IPS DF 4.7 (cell line): Measurements from ENCODE around the gene PCED1B.
"Not testable (repeated sequence)": the region's sequence is repeated elsewhere in the genome, so short reads cannot be mapped to it uniquely, and the experiment has no call there.

Source experiments
- DNase-seq: peaks from one replicate; pipeline ENCODE4 v3.0.0-alpha.2; 2013; ENCODE audit warnings: low spot score; ENCODE audit errors: extremely low read depth

The PCED1B gene

DNA sequence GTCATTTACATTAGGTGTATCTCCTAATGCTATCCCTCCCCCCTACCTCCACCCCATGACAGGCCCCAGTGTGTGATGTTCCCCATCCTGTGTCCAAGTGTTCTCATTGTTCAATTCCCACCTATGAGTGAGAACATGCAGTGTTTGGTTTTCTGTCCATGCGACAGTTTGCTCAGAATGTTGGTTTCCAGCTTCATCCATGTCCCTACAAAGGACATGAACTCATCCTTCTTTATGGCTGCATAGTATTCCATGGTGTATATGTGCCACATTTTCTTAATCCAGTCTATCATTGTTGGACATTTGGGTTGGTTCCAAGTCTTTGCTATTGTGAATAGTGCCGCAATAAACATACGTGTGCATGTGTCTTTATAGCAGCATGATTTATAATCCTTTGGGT is 37.9 kb downstream of the PCED1B start:
- not testable (repeated sequence) for DNase-seq

DNA sequence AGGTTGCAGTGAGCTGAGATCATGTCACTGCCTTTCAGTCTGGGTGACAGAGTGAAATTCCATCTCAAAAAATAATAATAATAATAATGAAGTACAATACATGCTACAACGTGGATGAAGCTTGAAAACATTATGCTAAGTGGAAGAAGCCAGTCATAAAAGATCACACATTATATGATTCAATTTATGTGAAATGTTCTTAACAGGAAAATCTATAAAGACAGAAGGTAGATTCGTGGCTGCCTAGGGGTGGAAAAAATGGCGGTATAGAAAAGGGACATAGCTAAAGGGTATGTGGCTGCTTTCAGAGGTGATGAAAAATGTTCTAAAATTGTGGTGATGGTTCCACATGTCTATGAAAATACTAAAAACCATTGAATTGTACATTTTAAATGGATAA is 41.3 kb downstream of the PCED1B start:
- no peak for DNase-seq

DNA sequence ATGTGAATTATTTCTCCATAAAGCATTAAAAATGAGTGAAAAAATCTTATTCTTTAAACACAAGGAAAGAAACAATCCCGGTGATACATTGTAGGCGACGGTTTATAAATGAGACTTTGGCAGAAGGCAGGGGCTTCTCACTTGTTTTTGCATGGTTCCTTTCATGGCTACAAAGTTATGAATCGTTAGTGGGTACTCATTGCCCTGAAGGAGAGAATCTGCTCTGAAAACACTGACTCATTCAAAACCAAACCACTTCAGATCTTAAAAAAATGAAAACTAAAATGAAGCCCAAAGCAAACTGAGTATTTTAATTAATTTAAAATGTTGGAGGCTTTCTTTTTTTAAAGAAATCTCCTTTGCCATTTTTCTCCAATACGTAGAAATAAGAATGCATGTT is 41.7 kb downstream of the PCED1B start:
- DNase-seq: no peak

DNA sequence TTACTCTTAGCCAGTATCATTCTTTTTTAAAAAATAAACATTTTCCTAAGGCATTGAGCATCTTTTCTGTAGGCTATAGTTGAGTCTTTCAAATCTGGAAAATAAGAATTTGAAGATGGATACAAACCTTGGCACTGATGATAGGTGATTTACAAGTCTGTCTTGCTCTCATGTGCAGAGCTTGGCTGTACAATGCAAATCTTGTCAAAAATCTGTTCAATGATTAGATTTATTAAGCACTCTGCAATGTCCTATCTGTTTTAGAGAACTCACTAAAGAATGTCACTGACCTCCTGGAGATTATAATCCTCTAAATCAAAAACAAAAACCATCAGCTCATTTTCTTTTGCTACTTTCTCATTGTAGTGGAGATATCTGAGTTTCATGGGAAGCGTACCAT is 43.2 kb downstream of the PCED1B start:
- no peak for DNase-seq

DNA sequence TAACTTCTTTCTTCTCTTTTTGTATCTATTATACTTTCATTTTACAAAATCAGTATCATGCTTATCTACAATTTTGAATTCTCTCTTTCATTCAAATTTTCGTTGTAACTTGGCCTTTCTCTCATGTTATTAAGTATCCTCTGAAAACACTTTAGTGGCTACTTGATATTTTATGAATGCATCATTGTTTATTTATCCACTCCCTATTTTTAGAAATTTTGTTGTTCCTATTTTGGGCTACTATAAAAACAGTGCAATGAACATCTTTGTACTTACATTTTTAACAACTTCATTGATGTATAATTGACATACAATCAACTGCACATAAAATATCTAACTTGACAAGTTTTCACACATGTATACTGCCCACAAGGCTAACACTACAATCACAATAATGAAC is 44.3 kb downstream of the PCED1B start:
- no peak for DNase-seq

DNA sequence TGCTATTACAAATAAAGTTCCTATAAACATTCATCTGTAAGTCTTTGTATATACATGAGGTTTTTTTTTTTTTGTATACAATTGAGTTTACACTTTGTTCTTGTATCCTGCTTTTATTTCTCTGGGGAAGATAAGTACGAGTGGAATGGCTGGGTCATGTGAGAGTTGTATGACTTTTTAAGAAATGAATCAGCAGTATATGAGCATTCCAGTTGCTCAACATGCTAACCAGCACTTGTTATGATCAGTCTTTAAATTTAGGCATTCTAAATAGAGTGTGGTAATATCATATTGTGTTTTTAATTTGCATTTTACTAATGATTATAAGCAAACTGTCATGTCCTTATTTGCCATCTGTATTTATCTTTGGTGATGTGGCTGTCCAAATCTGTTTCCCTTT is 45.0 kb downstream of the PCED1B start:
- no peak for DNase-seq

DNA sequence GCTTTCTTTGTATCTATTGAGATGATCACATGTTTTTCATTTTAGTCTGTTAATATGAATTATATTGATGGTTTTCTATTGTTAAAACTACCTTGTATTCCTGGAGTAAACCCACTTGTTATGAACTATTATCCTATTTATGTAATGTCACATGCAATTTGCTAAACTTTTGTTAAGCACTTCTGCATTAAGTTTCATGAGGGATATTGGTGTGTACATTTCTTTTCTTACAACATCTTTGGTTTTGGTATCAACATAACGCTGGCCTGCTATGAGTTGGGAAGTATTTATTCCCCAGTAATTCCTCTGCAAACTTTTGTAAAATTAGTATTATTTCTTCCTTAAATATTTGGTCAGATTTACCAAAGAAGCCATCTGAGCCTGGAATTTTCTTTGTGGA is 46.8 kb downstream of the PCED1B start:
- no peak for DNase-seq

DNA sequence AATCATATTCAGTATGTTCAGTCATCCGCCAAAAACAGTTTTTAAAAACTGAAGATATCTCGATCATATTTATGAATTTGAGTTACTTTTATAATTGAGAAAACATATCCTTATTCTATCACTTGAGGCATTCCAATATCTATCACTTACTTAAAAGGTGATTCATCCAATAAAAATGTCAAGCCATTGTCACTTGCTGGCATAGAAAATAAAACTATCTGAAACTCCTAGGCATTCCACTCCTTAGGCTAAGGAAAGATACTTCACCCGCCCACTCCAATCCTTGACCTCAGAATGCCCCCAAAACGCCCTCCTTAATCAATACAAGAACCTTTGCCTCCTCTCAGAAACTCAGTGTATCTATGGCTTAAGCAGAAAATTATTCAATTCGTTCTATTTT is 51.6 kb downstream of the PCED1B start:
- DNase-seq: no peak

DNA sequence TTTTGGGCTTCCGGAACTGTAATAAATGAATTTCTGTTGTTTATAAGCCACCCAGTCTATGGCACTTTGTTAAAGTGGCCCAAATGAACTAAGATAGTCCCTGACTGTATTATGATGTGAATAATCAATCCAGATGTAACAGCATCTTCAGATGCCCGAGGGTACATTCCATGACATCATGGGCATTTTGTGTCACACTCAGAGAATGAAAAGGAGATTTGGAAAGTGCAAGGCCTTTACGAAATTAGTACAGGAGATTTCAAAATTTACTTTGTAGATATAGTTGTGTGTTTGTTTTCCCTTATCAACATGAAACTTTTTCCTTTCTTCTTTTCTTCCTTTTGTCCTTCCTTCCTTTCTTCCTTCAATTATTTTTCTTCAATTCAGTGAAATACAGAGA is 54.6 kb downstream of the PCED1B start:
- no peak for DNase-seq

DNA sequence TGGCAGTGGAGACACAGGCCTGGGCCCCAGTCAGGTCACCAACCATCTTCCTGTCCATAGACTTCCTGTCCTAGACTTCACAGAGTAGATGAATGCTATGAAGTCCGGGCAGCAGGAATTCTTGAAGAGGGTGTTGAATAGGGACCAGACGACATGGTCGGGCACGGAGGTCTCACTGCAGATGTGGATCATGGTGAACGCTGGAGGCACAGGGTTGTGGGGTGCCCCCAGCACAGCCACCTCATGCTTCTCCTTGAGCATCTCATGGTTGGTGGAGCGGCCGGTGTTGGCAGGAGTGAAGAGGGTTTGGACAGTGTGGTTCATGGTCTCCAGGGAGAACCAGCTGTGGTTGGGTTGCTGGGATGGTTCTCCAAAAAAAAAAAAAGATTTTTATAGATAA is 56.2 kb downstream of the PCED1B start:
- no peak for DNase-seq

DNA sequence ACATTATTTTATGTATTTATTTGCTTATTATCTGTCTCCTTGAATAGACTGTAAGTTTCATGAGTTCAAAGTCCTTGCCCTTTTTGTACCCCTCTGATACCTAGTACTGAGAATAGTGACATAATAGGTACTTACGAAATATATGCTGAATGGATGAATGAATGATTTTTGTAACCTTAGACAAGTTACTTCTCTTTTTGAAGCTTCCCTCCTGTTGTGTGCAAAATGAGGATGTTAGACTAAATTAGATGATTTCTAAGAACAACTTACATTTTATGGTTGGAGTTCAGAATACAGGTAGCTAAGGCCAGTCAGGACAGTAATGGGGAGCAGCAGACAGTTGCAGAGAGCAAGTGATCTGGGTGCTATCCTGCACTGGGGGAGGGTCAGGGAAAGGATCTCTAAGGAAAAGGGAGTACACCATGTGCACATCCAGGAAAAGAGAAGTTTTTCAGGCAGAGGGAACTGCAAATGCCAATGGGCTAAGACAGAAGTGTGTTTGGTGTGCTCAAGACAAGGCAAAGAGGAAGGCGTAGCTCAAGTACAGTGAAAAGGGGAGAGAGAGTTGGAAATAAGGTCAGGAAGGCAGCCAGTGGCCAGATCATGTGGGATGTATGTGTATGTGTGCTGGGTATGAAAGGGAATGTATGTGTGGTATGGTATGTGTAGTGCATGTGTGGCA is 59.7 kb downstream of the PCED1B start:
- DNase-seq: no peak

DNA sequence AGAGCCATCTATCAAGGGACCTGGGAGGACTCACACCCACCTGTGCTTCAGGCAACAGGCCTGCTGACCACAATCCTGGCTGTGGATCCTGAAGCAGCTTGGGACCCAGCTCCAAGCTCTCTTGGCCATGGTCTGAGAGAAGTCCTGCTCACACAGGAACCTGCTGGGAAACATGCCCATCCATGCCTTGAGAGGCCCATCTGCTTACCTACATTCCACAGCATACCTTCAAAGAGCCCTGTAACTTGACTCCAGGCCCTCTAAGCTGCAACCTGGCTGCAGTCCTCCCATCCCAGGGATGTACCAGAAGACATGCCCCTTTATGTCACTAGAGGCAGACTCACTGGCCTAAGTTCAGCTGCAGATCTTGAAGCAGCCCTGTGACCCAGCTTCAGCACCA is 62.0 kb downstream of the PCED1B start:
- DNase-seq: no peak

DNA sequence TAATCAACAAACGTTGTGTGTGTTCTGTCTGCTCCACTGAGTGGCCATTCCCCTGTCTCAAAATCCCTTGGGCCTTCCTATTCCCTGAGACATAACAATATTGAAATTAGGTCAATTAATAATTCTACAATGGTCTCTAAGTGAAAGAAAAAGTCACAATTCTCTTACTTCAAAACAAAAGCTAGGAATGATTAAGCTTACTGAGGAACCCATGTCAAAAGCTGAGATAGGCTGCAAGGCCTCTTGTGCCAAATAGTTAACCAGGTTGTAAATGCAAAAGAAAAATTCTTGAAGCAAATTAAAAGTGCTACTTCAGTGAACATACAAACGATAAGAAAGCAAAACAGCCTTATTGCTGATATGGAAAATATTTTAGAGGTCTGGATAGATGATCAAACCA is 65.3 kb downstream of the PCED1B start:
- no peak for DNase-seq

DNA sequence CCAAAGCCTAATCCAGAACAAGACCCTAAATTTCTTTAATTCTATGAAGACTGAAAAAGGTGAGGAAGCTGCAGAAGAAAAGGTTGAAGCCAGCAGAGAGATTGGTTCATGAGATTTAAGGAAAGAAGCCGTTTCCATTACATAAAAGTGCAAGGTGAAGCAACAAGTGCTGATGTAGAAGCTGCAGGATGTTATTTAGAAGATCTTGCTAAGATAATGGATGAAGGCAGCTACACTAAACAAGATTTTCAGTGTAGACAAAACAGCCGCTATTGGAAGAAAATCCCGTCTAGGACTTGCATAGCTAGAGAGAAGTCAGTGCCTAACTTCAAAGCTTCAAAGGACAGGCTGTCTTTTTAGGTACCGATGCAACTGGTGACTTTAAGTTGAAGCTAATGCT is 65.8 kb downstream of the PCED1B start:
- no peak for DNase-seq

DNA sequence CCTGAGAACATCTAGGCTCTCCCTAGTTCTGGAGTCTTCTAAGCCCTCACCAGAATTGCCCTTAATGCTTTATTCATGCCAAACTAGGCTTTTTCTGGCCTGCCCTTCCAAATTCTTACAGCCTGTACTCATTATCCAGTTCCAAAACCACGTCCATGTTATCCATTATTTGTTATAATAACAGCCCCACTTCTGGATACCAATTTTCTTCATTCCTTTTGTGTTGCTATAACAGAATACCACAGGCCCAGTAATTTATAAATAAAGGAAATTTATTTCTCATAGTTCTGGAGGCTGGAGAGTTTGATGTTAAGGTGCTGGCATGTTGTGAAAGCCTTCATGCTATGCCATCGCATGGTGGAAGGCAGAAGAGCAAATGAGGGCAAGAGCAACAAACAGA is 68.3 kb downstream of the PCED1B start:
- no peak for DNase-seq

DNA sequence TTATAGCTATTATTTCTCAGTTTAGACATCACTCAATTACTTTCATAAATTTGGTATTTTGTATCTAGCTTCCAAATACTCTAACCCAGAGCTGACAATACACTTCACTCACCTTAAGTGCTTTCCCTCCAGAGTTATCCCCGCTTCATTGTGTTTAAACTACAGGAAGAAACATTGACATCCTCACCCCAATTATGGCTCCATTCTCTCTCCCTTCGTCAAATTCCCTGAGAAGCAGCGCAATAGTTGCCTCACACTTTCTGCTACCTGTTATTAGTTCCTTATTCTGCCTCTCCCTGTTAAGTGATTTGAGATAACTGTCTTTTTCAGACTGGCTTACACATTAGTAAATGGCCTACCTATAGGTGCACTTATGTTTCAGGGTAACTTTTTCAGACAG is 69.7 kb downstream of the PCED1B start:
- DNase-seq: no peak

DNA sequence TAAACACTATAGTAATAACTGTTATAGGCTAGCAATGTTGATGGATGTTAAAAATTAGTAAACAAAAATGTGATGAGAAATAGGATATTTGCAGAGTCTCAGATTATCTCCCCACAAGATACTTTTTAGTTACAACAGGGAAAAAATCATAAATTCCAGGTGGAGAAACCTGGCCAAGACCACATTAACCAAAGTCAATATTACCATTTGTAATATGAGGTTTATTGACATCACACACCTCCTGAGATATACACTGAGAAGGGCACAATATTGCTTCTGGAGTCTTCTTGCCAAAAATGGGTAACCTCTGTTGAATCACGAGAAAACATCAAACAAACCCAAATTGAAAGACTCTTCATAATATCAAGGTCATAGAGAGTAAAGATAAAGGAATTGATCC is 72.7 kb downstream of the PCED1B start:
- no peak for DNase-seq

DNA sequence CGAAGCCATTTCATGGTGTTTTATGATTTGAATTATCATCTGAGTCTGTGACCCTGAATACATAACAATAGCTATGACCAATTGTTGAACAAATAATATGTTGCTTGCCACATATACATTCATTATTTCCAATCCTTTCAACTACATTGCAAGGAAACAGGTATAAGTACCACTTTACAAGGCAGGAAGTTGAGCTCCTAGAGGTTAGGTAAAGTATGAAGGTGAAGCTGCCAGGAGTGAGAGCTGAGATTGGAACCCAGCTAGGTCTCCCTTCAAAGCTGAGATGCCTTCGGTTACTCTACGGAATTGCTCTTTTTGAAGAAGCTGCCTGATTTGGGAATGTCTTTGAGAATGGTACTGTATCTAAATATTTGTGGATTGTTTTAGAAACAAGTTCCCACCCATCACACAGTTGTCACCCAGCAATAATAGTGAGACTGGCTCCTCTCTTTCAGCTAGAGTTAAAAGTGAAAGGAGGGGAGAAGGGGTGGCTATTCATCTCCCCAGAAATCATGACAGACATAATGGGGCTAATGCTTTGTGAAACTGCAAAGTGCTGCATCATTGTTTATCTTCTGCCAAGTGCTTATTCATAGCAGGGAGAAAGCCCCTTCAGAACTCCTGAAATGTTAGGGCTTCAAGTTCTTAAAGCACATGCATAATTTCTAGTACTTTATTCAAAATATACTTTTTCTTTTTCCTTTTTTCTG is 76.2 kb downstream of the PCED1B start:
- no peak for DNase-seq

DNA sequence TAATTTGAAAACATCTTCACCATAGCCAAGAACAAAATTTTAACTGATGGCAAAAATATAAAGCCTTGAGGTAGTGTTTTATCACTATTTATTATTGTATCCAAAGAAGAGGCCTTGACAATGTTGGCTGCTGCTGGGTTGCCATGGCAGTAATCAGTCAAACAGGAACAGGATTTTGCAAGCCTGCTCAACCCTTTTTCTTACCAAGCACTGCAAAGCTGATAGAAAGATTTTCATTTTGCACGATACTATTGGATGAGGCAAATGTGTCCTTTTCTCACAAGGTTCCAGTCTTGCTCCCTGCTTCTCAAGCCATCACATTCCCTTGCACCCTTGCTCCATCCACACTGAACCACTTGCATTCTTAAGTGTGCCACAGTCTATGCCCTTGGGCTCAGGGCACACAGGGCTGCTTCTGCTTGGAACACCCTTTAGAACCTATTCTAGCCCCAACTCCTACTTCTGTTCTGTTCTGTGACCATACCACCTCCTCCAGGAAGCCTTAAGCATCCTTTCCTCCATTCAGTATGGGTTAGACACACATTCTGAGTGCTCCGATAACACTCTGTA is 76.8 kb downstream of the PCED1B start:
- DNase-seq: no peak

DNA sequence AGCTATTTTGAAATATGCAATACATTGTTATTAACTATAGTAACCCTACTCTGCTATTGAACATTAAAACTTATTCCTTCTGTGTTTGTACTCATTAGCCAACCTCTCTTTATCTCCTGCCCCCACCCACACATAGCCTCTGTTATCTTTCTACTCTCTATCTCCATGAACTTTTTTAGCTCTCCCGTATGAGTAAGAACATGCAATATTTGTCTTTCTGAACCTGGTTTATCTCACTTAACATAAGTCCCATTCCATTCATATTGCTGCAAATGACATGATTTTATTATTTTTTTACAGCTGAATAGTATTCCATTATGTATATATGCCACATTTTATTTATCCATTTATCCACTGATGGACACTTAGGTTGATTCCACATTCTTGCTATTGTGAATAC is 79.4 kb downstream of the PCED1B start:
- DNase-seq: no peak

DNA sequence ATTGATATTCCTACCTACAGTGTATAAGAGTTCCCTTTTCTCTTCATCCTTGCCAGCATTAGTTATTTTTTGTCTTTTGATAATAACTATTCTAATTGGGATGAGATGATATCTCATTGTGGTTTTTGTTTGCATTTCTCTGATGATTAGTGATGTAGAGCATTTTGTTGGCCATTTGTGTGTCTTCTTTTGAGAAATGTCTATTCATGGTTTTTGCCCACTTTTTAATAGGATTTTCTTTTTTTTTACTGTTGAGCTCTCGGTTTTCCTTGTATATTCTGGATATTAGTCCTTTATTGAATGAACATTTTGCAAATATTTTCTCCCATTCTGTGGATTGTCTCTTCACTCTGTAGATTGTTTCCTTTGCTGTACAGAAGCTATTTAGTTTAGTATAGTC is 79.9 kb downstream of the PCED1B start:
- no peak for DNase-seq

DNA sequence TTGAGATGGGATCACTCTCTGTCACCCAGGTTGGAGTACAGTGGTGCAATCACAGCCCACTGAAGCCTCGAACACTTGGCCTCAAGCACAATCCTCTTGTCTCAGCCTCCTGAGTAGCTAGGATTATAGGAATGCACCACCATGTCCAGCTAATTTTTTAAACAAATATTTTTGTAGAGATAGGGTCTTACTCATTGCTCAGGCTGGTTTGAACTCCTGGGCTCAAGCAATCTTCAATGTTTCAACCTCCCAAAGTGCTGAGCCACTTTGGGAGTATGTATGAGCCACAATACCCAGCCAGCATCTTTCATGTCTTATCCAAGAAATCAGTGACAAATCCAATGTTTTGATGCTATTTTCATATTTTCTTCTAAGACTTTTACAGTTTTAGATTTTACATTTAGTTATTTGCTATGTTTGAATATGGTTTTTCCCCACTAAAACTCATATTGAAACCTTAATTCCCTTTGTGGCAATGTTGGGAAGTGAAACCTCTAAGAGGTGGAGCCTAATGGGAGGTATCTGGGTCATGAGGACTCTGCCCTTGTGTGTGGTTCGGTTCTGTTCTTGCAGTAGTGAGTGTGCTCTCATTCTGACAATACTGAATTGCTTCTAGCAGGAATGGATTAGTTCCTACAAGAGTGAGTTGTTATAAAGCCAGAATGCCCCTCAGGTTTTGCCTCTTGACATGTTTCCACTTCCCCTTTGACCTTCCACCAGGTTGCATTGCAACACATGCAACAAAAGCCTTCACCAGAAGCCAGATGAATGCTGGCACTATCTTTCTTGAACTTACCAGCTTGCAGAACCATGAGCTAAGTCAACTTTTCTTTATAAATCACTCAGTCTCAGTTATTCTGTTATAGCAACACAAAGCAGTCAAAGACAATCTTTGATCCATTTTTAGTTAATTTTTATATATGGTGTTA is 81.2 kb downstream of the PCED1B start:
- DNase-seq: no peak
